Measurements from ENCODE around the gene OBSL1.

OBSL1 gene

DNA sequence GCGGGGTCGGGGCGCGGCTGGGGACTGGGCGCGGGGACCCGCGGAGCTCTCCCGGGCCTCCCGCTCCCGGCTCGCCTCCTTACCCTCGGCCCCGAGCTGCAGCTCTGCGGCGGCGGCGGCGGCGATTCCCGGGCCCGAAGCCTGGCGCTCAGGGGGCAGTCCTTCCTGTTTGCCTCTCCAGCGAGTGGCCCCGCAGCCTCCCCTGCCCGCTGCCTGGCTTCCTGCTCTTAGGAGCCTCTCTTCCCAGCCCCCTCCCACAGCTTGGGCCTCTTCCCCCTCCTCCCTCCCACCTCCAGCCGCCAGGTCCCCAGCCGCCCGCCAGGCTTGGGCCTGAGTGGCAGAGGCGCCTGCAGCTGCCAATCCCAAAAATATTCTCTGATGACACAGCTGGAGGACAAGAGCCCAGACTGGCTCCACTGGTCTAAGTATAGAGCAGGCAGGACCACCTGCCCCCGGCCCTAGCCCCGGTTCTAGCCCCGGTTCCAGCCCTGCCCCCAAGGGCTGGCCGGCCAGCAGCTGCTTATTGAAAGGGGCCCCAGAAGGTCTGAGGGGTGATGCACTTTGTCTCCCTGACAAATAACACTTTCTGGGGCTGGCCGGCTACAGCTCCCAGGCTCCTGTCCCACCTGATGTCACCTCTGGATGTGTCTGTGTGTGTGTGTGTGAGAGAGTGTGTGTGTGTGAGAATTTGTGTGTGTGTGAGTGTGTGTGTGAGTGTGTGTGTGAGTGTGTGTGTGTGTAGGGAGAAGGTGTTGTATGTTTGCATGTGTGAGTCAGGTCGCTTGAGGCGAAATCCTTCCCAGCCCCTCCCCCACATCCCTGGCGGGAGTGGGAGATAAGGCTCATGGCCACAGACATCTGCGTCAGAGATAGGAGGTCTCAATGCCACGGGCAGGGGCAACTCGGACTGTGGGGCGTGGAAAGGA lies at the start of gene OBSL1:
TSS of gene OBSL1 (minus strand) at position 229 of the 926 bp plus-strand sequence. CDS start 307 bp downstream, outside the sequence.
- in situ Hi-C loops (cut with MboI; ENCODE audit: low sequenced_read_pairs) = no loop called here

DNA sequence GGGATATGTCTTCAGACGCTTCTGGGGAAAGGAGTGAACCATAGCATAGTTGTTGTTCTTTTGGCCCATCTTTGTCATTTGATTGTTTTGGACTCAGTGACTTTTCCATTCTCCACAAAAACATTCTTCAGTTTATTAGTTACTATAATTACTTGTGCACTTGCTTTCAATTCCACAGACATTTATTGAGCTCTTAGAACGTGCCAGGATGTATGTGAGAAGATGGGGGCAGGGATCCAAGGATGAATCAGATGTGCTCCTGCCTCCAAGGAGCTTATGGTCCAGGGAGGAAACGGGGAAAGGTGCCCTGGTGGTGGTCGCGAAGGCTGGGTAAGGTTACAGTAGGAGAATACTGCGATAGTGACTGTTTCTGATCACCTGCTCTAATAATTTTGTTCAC lies 49.2 kb upstream of the OBSL1 start:
- in situ Hi-C loops (cut with MboI; ENCODE audit: low sequenced_read_pairs) = no loop called here

DNA sequence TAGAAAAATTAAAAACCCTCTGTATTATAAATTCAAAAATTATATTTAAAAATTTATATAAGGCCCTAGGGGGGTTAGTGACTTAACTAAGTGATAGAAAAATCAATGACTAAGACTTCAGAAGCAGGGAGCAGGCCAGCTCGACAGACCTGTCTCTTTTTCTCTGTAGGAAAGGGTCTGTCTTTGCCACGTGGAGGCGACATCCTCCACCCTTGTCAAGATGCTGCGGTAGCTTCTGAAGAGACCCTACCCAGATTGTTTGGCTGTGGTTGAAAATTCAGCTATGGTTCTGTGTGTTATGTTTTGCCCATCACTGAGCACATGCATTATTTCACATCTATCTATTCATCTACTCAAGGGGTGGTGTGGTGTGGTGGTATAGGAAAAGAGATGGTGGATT lies 47.9 kb upstream of the OBSL1 start:
- in situ Hi-C loops (cut with MboI; ENCODE audit: low sequenced_read_pairs) = no loop called here

DNA sequence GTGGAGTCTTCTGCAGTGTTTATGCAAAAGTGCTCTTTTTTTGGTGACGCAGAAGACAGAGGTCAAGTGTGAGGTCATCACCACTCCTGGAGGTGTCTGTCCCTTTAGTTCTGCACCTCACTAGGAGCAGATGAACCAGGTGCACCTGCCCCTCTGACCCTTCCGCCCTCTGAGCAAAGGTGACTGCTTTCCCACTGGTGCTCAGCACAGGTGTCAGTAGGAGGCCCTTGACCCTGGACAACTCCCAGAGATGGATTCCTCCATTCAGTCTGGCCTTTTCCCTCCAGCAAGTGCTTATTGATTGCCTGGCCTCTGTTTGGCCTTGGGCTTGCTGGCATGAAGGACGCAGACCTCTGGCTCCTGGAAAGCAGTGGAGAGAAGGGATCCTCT lies 47.4 kb upstream of the OBSL1 start:
- in situ Hi-C loops (cut with MboI; ENCODE audit: low sequenced_read_pairs) = no loop called here

DNA sequence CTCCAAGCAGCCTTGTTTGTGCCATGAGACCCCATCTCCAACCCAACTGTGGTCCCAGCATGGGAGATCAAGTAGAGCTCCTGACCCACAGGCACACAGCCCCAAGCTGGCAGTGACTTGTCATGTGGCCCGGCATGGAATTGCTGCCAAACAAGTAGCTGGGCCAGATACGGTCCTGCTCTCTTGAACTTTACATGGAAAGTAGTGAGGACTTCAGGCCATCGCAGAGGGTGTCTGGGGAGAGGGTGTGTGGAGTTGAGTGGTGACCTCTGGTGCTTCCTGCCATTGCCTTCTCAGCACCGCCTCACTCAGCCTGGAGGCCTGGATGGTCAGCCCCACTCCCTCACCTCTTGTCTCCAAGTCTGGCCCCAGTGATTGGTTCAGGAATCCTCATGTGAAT lies 45.2 kb upstream of the OBSL1 start:
- in situ Hi-C loops (cut with MboI; ENCODE audit: low sequenced_read_pairs) = no loop called here

DNA sequence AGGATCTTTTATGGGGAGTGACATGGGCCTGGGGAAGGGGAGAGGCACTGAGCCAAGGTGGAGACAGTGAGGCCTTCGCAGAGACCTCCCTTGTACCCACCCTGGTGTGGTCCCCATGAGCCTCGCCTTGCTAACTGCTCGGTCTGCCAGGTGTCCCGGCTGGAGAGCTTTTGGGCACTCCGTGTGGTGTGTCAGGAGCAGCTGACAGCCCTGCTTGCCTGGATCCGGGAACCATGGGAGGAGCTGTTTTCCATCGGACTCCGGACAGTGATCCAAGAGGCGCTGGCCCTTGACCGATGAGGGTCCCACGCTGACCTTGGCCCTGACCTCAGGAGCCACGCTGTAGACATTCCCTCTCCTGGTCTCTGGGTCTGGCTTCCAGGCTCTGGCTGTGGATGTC lies 44.6 kb upstream of the OBSL1 start:
- in situ Hi-C loops (cut with MboI; ENCODE audit: low sequenced_read_pairs) = no loop called here

DNA sequence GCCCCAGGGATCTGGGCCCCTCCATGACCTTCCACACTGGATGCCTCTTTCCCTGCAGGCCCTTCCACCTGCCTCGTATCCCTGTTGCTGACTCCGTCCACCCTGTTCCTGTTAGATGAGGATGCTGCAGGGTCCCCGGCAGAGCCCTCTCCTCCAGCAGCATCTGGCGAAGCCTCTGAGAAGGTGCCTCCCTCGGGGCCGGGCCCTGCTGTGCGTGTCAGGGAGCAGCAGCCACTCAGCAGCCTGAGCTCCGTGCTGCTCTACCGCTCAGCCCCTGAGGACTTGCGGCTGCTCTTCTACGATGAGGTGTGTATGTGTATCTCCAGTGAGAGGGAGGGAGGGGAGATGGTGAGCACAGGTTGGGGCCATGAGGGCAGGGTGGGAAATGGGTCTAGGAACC lies 43.7 kb upstream of the OBSL1 start:
- in situ Hi-C loops (cut with MboI; ENCODE audit: low sequenced_read_pairs) = no loop called here

DNA sequence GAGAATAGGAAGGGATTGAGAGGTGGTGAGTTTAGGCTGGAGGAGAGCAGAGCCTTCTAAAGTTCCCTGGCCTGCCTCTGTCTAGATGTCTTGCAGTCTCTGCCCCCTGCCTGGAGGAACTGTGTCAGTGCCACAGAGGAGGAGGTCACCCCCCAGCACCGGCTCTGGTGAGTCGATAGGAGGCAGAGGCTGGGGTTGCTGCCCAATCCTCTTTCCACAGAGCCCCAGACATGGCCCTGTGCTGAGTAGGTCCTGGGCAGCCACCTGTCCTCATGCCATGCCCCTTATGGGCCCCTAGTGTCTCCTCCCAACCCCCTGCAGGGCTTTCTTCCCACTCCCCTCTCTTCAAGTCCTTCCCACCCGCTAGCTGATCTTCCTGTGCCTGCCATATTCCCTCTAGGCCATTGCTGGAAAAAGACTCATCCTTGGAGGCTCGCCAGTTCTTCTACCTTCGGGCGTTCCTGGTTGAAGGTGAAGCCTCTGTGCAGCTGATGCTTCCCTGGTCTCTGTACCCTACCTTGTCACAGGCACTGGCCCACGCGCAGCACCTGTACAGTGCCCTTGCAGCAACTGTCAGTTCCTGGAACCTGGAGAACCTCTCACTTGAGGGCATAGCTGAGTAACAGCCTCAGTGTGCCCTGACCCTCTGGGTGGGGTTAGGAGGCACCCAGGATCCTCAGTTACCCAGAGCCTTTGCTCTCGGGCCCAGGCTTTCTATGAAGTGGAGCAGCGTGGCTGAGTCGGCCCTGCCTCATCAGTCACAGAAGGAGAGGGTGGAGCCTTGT lies 42.9 kb upstream of the OBSL1 start:
- in situ Hi-C loops (cut with MboI; ENCODE audit: low sequenced_read_pairs) = no loop called here

DNA sequence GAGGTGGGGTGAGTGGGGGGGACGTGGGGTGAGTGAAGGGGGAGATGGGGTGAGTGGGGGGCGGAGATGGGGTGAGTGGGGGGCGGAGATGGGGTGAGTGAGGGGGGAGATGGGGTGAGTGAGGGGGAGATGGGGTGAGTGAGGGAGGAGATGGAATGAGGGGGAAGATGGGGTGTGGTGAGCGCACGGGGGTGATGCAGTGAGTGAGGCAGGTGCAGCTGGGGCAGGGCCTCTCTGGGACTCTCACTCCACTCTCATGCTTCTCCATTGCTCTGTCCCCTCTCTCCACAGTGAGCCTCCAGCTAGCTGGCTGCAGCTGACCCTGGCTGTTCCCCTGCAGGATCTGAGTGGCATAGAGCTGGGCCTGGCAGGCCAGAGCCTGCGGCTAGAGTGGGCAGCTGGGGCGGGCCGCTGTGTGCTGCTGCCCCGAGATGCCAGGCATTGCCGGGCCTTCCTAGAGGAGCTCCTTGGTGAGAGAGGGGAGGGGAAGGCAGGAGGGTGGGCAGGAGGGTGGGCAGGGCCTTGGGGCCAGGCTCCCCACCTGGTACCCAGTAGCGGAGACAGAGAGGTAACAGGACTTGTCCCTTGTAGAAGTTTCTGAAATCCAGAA lies 42.2 kb upstream of the OBSL1 start:
- in situ Hi-C loops (cut with MboI; ENCODE audit: low sequenced_read_pairs) = no loop called here

DNA sequence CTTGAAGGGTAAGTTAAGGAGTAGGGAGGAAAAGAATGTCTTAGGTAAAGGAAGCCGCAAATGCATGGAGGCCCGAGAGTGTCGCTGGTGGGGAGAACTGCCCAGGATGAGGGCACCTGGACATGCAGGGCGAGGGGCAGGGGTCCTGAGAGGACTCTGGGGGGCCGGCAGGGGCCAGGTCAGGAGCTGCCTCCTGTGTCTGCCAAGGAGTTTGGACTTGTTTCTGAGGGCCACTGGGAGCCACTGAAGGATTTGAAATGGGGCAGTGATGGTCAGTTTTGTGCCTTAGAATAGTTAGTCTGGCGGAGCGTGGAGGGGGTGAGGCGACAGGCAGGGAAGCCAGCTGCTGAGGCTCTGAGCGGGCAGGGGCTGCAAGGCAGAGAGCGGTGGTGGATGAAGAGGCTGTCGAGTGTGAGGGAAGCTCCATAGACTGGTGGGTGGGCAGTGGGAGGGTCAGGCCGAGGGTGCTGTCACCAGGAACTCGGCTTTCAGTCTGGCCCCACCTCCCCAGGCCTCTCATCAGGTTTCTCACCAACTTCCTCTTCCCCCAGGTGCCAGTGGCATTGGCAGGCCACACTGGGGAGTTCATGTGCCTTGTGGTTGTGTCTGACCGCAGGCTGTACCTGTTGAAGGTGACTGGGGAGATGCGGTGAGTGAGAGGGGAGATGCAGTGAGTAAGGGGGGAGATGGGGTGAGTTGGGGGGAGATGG lies 41.4 kb upstream of the OBSL1 start:
- in situ Hi-C loops (cut with MboI; ENCODE audit: low sequenced_read_pairs) = no loop called here

DNA sequence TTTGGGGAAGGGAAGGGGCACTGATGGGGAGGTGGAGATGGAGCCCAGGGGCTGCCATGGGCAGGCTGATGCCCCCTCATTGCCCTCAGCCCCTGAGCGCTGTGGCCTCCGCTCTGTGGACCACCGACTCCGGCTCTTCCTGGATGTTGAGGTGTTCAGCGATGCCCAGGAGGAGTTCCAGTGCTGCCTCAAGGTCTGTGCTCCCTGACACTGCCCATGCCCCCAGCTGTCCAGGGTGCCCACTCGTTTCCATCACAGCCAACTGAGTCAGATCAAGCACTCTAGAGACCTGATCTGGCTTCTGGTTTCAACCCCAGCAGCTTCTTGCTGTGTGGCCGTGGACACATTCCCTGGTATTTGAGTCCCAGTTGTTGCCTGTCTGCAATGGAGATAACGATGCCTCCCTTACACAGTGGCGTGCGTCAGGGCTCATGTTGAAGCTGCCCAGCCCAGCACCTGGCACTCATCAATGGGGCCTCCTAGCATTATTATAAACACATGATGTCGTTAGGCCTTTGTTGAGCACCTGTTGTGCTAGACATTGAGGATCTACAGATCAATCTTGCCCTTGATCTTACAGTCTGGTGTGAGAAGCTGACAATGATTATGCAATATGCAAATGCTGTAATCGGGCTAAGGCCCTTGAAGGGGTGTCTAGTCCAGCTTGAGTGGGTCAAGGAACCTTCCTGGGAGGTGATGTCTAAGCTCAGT lies 40.7 kb upstream of the OBSL1 start:
- in situ Hi-C loops (cut with MboI; ENCODE audit: low sequenced_read_pairs) = no loop called here

DNA sequence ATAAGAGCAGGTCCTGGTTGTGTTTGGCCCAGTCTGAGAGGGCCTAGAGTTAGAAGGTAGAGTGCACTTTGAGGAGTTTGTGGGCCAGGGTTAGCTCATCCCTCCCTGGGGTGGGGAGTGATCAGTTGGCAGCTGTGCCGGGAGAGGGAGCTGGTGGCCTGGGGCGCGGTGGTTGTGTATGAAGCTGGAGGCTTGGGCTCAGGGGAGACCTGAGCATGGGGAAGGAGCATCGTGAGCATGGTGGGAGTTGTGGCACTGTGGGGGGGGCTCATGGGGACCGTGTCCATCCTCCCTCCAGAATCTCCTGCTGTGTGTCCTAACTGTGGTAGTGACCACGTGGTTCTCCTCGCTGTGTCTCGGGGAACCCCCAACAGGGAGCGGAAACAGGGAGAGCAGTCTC lies 40.0 kb upstream of the OBSL1 start:
- in situ Hi-C loops (cut with MboI; ENCODE audit: low sequenced_read_pairs) = no loop called here

DNA sequence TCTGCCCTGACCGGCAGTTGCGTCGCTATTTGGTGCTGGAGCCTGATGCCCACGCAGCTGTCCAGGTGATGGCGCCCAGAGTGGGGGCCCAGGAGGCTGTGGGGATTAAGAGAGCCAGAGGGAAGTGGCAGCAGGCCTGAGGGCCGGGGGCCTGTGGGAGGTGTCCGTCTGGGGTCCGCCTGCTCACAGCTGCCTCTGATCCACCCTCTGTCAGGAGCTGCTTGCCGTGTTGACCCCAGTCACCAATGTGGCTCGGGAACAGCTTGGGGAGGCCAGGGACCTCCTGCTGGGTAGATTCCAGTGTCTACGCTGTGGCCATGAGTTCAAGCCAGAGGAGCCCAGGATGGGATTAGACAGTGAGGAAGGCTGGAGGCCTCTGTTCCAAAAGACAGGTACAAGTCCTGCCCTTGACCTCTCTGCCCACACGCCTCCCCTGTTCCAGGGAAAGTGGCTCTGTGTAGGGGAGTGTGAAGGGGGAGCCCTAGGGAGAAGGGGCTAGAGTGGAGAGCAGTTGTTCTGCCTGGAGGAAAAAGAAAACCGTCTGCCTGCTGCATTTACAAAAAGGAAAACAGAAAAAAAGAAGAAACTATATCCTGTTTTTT lies 37.9 kb upstream of the OBSL1 start:
- in situ Hi-C loops (cut with MboI; ENCODE audit: low sequenced_read_pairs) = no loop called here

DNA sequence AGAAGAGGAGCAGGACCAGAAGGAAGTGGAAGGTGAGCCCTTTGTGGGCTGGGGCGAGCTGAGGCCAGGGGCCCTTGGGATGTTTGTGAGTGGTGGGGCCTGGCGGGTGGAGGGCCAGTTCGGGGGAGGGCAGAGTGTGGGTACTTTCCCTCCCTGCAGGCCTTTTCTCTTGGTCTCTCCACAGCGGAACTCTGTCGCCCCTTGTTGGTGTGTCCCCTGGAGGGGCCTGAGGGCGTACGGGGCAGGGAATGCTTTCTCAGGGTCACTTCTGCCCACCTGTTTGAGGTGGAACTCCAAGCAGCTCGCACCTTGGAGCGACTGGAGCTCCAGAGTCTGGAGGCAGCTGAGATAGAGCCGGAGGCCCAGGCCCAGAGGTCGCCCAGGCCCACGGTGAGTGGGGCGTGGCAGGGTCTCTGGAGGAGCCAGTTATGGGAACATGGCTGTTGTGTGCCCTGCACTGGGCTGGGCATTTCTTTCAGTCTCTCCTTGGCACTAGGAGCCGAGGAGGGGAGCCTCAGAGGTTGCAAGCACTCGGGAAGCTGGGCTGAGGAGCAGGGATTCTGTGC lies 37.1 kb upstream of the OBSL1 start:
- in situ Hi-C loops (cut with MboI; ENCODE audit: low sequenced_read_pairs) = no loop called here

DNA sequence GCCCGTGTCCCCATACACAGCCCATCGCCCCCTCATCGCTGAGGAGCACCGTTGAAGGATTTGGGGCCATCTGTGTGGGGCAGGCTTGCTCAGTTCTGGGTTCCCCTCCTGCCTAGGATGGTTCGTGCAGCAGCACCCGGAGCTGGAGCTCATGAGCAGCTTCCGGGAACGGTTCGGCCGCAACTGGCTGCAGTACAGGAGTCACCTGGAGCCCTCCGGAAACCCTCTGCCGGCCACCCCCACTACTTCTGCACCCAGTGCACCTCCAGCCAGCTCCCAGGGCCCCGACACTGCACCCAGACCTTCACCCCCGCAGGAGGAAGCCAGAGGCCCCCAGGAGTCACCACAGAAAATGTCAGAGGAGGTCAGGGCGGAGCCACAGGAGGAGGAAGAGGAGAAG lies 36.6 kb upstream of the OBSL1 start:
- in situ Hi-C loops (cut with MboI; ENCODE audit: low sequenced_read_pairs) = no loop called here

DNA sequence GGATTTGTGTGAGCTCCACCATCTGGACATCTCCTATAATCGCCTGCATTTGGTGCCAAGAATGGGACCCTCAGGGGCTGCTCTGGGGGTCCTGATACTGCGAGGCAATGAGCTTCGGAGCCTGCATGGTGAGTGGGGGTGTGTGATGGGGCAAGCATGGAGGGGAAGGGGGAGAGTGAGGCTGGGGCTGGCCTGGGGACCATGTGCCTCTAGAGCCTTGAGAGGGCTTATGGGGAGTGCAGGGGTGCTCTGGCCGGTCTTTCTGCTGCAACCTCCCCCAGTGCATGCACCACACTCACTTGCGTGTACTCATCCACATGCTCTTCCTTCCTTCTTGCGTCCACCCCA lies 34.2 kb upstream of the OBSL1 start:
- in situ Hi-C loops (cut with MboI; ENCODE audit: low sequenced_read_pairs) = no loop called here

DNA sequence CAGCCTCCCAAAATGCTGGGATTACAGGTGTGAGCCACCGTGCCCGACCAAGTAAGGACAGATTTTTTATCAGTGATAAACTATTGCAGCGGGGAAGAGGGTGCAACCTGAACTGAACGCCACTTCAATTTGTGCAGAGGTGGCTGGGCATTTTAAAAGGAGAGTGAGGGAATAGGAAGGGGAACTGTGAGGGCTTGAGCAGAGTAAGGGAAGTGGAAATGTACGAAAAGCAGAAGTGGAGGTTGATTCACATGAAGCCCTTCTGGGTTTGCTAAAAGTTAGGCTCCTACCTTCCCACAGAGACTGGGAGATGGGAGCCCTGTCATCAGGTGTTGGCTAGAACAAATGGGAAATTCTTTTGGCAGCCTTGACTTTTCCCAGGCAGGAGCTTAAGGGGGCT lies 32.4 kb upstream of the OBSL1 start:
- in situ Hi-C loops (cut with MboI; ENCODE audit: low sequenced_read_pairs) = no loop called here

DNA sequence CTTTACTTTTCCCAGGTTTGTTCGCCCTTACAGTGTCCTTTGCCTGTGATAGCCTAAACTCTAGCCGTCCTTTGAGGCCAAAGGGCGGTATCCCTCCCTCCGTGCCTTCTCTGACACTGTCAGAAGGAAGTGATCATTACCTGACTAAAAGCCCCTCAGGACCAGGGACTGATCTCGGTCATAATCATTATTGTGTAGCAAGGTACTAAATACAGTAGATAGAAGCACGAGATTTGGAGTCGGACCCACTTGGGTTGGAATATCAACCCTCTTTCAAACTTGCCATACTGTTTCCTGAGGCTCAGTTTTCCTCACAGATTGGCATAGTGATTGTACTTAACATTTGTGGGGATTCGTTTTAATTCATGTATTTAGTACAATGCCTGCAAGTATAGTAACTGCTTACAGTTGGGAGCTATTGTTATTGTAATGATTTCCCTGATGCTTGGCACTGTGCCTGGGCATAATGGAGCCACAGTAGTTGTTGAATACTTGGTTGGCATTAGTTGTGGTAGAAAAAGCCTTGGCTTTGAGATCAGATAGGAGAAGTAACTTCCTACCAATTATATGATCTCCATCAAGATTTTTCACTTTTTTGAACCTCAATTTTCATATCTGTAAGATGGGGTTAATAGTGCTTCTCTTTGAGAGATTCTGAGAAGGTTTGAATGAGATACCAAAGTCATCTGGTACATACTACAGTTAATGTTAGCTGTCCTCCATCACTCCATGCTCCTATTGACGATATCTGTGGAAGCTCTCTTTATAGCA lies 27.2 kb upstream of the OBSL1 start:
- in situ Hi-C loops (cut with MboI; ENCODE audit: low sequenced_read_pairs) = no loop called here
